Measurements from ENCODE around the gene MAP2K6.

- TF ChIP-seq CTCF (conservative IDR thresholded peaks at IDR 0.05; ENCODE audit: low read length) (no peak), EZH2phosphoT487 (IDR thresholded peaks at IDR 0.05; ENCODE audit: borderline replicate concordance, low read depth, low read length) (no peak)
Measured at GRCh38 chr17:69448431-69449102, 34.1 kb downstream of the MAP2K6 start.

Measured in OCI-LY7 (cell line).